ENCODE data around the gene SLCO6A1. TPM values are rescaled to one million over a fixed set of nuclear protein-coding genes. Genes with fewer than 3 reads are reported as not detected.

The SLCO6A1 gene
- total RNA-seq, 1 experiment from 2014 or later, result not detected

- Mint-ChIP-seq H3K4me1 (ENCODE audit: insufficient read depth, unreplicated experiment) (no peaks in the 10 kb centered on the region), H3K27ac (ENCODE audit: low read depth, unreplicated experiment) (no peak overlapping the region), H3K4me3 (ENCODE audit: unreplicated experiment) (no peak overlapping the region), H3K36me3 (ENCODE audit: insufficient read depth, unreplicated experiment) (no peaks in the 10 kb centered on the region), H3K9me3 (ENCODE audit: unreplicated experiment) (no peaks in the 10 kb centered on the region), H3K27me3 (ENCODE audit: insufficient read depth, unreplicated experiment) (peaks cover 12% of the 10 kb centered on the region)
- BruUV-seq (replicated peaks), result no TSS peak
- ChIA-PET CTCF (interaction anchor here (0.6 to 0.7 kb wide), 3 partner anchors 26 to 135 kb away, joined by 3 to 4 read pairs (median 3); no protein-coding TSS in a partner anchor), POLR2A (interaction anchor here (0.6 kb wide), 1 partner anchor 210 kb away, joined by 3 read pairs; no protein-coding TSS in a partner anchor)
- intact Hi-C loops (cut with micrococcal nuclease), result no loop called here
- no peak for DNase-seq (ENCODE audit: unreplicated experiment)
- TF ChIP-seq CTCF (IDR thresholded peaks at IDR 0.05; ENCODE audit: unreplicated experiment), result no peak
Measured at GRCh38 chr5:102529031-102529430, 30.2 kb upstream of the SLCO6A1 start.

- DNase-seq (ENCODE audit: unreplicated experiment), result no peak
- Mint-ChIP-seq H3K4me3 (ENCODE audit: unreplicated experiment) (no peak overlapping the region), H3K27me3 (ENCODE audit: insufficient read depth, unreplicated experiment) (peaks cover 12% of the 10 kb centered on the region), H3K4me1 (ENCODE audit: insufficient read depth, unreplicated experiment) (no peaks in the 10 kb centered on the region), H3K36me3 (ENCODE audit: insufficient read depth, unreplicated experiment) (no peaks in the 10 kb centered on the region), H3K27ac (ENCODE audit: low read depth, unreplicated experiment) (no peak overlapping the region), H3K9me3 (ENCODE audit: unreplicated experiment) (no peaks in the 10 kb centered on the region)
- no TSS peak for BruUV-seq (replicated peaks)
- intact Hi-C loops (cut with micrococcal nuclease), result no loop called here
- ChIA-PET CTCF (interaction anchor here (0.7 kb wide), 1 partner anchor 26 kb away, joined by 3 read pairs; no protein-coding TSS in a partner anchor), POLR2A (no interaction called here)
- TF ChIP-seq CTCF (IDR thresholded peaks at IDR 0.05; ENCODE audit: unreplicated experiment), result no peak
Measured at GRCh38 chr5:102528600-102528999, 29.8 kb upstream of the SLCO6A1 start.

GRCh38 chr5:102527547-102527946, 28.7 kb upstream of the SLCO6A1 start:
- Mint-ChIP-seq H3K4me1 (ENCODE audit: insufficient read depth, unreplicated experiment) (no peaks in the 10 kb centered on the region), H3K4me3 (ENCODE audit: unreplicated experiment) (no peak overlapping the region), H3K9me3 (ENCODE audit: unreplicated experiment) (no peaks in the 10 kb centered on the region), H3K36me3 (ENCODE audit: insufficient read depth, unreplicated experiment) (no peaks in the 10 kb centered on the region), H3K27me3 (ENCODE audit: insufficient read depth, unreplicated experiment) (peaks cover 12% of the 10 kb centered on the region), H3K27ac (ENCODE audit: low read depth, unreplicated experiment) (no peak overlapping the region)
- intact Hi-C loops (cut with micrococcal nuclease), result no loop called here
- POLR2A ChIA-PET, result no interaction called here
- TF ChIP-seq CTCF (IDR thresholded peaks at IDR 0.05; ENCODE audit: unreplicated experiment), result no peak
- CTCF ChIA-PET, result no interaction called here
- BruUV-seq (replicated peaks), result no TSS peak
- DNase-seq (ENCODE audit: unreplicated experiment), result no peak

GRCh38 chr5:102523541-102524175, 24.9 kb upstream of the SLCO6A1 start:
- Mint-ChIP-seq H3K36me3 (ENCODE audit: insufficient read depth, unreplicated experiment) (no peaks in the 10 kb centered on the region), H3K27ac (ENCODE audit: low read depth, unreplicated experiment) (no peak overlapping the region)

More at GRCh38 chr5:102523541-102524175, 24.9 kb upstream of the SLCO6A1 start:
- no peak for TF ChIP-seq CTCF (IDR thresholded peaks at IDR 0.05; ENCODE audit: unreplicated experiment)
- intact Hi-C loops (cut with micrococcal nuclease), result no loop called here
- no peak for DNase-seq (ENCODE audit: unreplicated experiment)
- Mint-ChIP-seq H3K4me3 (ENCODE audit: unreplicated experiment) (no peak overlapping the region), H3K4me1 (ENCODE audit: insufficient read depth, unreplicated experiment) (no peaks in the 10 kb centered on the region), H3K9me3 (ENCODE audit: unreplicated experiment) (no peaks in the 10 kb centered on the region), H3K27me3 (ENCODE audit: insufficient read depth, unreplicated experiment) (peaks cover 8% of the 10 kb centered on the region)
- POLR2A ChIA-PET, result interaction anchor here (0.6 kb wide), 2 partner anchors 242 to 687 kb away, joined by 3 to 4 read pairs; no protein-coding TSS in a partner anchor
- no TSS peak for BruUV-seq (replicated peaks)
- CTCF ChIA-PET, result interaction anchor here (1.1 kb wide), 1 partner anchor 18 kb away, joined by 4 read pairs; no protein-coding TSS in a partner anchor
